Measurements from ENCODE around the gene COMMD3.

DNA sequence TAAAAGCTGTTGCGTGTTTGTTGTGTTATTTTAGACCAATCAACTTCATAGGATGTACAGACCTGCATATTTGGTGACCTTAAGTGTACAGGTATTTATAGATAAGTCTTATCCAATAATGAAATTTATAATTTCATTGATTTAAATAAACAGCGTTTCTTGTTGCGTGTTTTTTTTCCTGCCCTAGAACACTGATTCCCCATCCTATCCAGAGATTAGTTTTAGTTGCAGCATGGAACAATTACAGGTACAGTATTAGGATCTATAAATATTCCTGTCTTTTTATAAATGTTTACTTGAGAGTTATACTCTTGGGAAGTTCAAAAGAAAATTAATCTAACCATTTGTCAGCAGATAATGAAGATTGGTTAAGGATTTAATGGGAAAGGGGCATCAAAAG, 2.6 kb downstream of the COMMD3 start:
- TF ChIP-seq, protein P1, sequence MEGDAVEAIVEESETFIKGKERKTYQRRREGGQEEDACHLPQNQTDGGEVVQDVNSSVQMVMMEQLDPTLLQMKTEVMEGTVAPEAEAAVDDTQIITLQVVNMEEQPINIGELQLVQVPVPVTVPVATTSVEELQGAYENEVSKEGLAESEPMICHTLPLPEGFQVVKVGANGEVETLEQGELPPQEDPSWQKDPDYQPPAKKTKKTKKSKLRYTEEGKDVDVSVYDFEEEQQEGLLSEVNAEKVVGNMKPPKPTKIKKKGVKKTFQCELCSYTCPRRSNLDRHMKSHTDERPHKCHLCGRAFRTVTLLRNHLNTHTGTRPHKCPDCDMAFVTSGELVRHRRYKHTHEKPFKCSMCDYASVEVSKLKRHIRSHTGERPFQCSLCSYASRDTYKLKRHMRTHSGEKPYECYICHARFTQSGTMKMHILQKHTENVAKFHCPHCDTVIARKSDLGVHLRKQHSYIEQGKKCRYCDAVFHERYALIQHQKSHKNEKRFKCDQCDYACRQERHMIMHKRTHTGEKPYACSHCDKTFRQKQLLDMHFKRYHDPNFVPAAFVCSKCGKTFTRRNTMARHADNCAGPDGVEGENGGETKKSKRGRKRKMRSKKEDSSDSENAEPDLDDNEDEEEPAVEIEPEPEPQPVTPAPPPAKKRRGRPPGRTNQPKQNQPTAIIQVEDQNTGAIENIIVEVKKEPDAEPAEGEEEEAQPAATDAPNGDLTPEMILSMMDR (IDR thresholded peaks at IDR 0.05): no peak
- TF ChIP-seq EP300 (IDR thresholded peaks at IDR 0.05): no peak
- no peak for TF ChIP-seq POLR2A (IDR thresholded peaks at IDR 0.05)
- no peak for TF ChIP-seq POLR2AphosphoS5 (IDR thresholded peaks at IDR 0.05)

Data from gastroesophageal sphincter (tissue), 3 donors.